ENCODE results near the gene HMBS. TPM values are rescaled to one million over a fixed set of nuclear protein-coding genes. Genes with fewer than 3 reads are reported as not detected.

HMBS gene
- total and polyA plus RNA-seq, 2 of the 8 experiments (the other 6 are each of a cell fraction or from before 2014, with no cell fraction given) = 69.3 to 109 TPM

DNA sequence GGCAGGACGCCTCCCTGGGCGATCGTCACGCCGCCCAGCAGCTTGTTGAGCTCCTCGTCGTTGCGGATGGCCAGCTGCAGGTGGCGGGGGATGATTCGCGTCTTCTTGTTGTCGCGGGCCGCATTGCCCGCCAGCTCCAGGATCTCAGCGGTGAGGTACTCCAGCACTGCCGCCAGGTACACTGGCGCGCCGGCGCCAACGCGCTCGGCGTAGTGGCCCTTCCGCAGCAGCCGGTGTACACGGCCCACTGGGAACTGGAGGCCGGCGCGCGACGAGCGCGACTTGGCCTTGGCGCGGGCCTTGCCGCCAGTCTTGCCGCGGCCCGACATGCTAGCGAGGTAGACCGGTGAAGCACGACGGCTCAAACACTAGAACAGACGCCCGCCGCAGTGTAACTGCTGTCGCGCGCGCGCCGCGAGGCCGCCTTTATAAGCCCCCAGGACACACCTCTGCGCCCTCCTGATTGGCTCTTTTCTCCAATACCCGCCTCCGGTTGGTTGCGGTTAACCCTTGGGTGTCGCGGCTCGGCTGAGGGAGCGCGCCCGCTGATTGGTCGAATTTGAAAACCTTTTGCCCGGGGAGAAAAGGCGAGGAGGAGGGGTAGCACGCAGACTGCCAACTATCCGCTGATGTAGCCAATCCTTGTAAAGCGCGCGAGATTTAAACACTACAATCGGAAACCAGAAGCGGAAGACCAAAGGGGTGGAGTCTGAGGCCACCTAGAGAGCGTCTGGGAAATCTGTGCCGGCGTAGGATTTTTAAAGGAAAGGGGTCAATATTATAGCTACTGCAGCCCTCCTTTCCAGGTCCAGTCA, 10.6 kb downstream of the HMBS start:
- no peak overlapping the region for H3K14ac ChIP-seq (ENCODE audit: insufficient read length)
- H4K91ac ChIP-seq (replicated peaks; ENCODE audit: insufficient read length, low read length) = peak overlapping the region; percentile 96
- peaks cover 8% of the 10 kb centered on the region for H3K79me1 ChIP-seq (ENCODE audit: low read depth, low read length)
- DNase-seq (ENCODE audit: low read depth in 1 of 2, low spot score in 2 of 2) = peak; percentile 99 to 100
- H2BK5ac ChIP-seq (ENCODE audit: low read depth, low read length) = peak overlapping the region; percentile 91
- H3K23ac ChIP-seq (ENCODE audit: insufficient read length) = no peak overlapping the region
- H3K4me3 ChIP-seq (ENCODE audit: extremely low read depth in 1 of 4, insufficient read depth in 2 of 4, low read depth in 3 of 4, low read length in 4 of 4) = peak overlapping the region; percentile 85 to 97 (median 92)
- peak overlapping the region; percentile 65 for H3K56ac ChIP-seq (replicated peaks; ENCODE audit: insufficient read length, low read depth, low read length)
- peak overlapping the region; percentile 93 for H3K27ac ChIP-seq (ENCODE audit: low read depth, low read length)
- H2AFZ ChIP-seq (ENCODE audit: low read length) = no peak overlapping the region
- peaks cover 16 to 18% of the 10 kb centered on the region in 2 experiments for H4K20me1 ChIP-seq (replicated peaks in 1 of 2; ENCODE audit: control insufficient read depth in 1 of 2, insufficient read depth in 2 of 2, low read length in 2 of 2)
- H2BK120ac ChIP-seq (replicated peaks; ENCODE audit: low read depth, low read length) = no peak overlapping the region
- peak overlapping the region; percentile 94 to 98 (median 95) for H3K9ac ChIP-seq (replicated peaks in 1 of 4; ENCODE audit: extremely low read depth in 1 of 4, low read depth in 3 of 4, low read length in 3 of 4)
- H3K18ac ChIP-seq (ENCODE audit: extremely low read depth, low read length) = peak overlapping the region; percentile 94
- H3K27me3 ChIP-seq (replicated peaks in 1 of 4; ENCODE audit: control insufficient read depth in 3 of 4, extremely low read depth in 1 of 4, insufficient read depth in 3 of 4, low read length in 3 of 4) = no peaks in the 10 kb centered on the region
- H2BK20ac ChIP-seq (ENCODE audit: low read length) = no peak overlapping the region
- ChIA-PET CTCF (ENCODE audit: partially characterized antibody) (interaction anchor here (0.6 to 2.0 kb wide), 8 partner anchors 10 to 101 kb away, joined by 3 to 11 read pairs (median 3); partner anchors contain the start of gene VPS11), POLR2A (ENCODE audit: partially characterized antibody) (interaction anchor here (0.5 to 8.6 kb wide), 67 partner anchors 10 to 322 kb away, joined by 3 to 141 read pairs (median 4); partner anchors contain the start of genes ABCG4, C2CD2L, CBL and HINFP)
- no peak overlapping the region for H2BK12ac ChIP-seq (ENCODE audit: low read depth, low read length)
- no peak overlapping the region for H2BK15ac ChIP-seq (ENCODE audit: low read length)
- H3K79me2 ChIP-seq (ENCODE audit: control insufficient read depth in 1 of 2, insufficient read depth in 2 of 2, low read length in 2 of 2) = peaks cover 18 to 38% of the 10 kb centered on the region in 2 experiments
- peak overlapping the region; percentile 29; the same call in 1 of the 2 replicates for H2AK5ac ChIP-seq (ENCODE audit: low read depth, low read length)
- H3K36me3 ChIP-seq (ENCODE audit: control insufficient read depth in 2 of 4, insufficient read depth in 4 of 4, low read length in 3 of 4) = peaks cover 8 to 59% (median 29%) of the 10 kb centered on the region in 4 experiments; a peak in 6 of 8 replicates
- H3K23me2 ChIP-seq (ENCODE audit: low read depth, low read length) = peaks cover 2% of the 10 kb centered on the region; the same call in 1 of the 2 replicates
- FAIRE-seq = peak; percentile 99
- no peaks in the 10 kb centered on the region for H3K9me3 ChIP-seq (ENCODE audit: insufficient read depth in 2 of 2, low read depth in 1 of 2, low read length in 1 of 2)
- H4K5ac ChIP-seq (ENCODE audit: insufficient read length, low read depth, low read length) = peak overlapping the region; percentile 80
- no peak overlapping the region for H3K4ac ChIP-seq (replicated peaks; ENCODE audit: insufficient read length, low read depth, low read length)
- WGBS, 2 experiments (ENCODE audit: extremely low coverage in 1 of 2, insufficient coverage in 1 of 2, insufficient read length in 1 of 2, insufficient replicate concordance in 2 of 2, low coverage in 1 of 2, low lambda C conversion rate in 2 of 2, missing lambda C conversion rate in 1 of 2) = 2% methylated on average over 73 of the region's 79 CpGs; no CpG with 5 or more reads in 1 of the 2 experiments
- H4K8ac ChIP-seq (ENCODE audit: extremely low read depth, insufficient read depth, low read length) = peak overlapping the region; percentile 86
- H3K4me1 ChIP-seq (replicated peaks in 1 of 4; ENCODE audit: control insufficient read depth in 3 of 4, insufficient read depth in 4 of 4, low read length in 3 of 4) = peaks cover 0 to 16% (median 3%) of the 10 kb centered on the region in 4 experiments; a peak in 5 of 7 replicates
- peak overlapping the region; percentile 64 to 96 for H3K4me2 ChIP-seq (ENCODE audit: insufficient read depth in 1 of 2, low read depth in 2 of 2, low read length in 2 of 2)
- TF ChIP-seq SP1 (IDR thresholded peaks at IDR 0.05; ENCODE audit: low read depth, low read length) (peak; percentile 87), TEAD4 (IDR thresholded peaks at IDR 0.05; ENCODE audit: low read depth, low read length) (no peak), NRF1 (IDR thresholded peaks at IDR 0.05; ENCODE audit: low read depth, low read length) (no peak), ASH2L (IDR thresholded peaks at IDR 0.05; ENCODE audit: low read length) (peak; percentile 86), BACH1 (IDR thresholded peaks at IDR 0.05; ENCODE audit: low read length) (no peak), TAF7 (optimal IDR thresholded peaks at IDR 0.05; ENCODE audit: borderline replicate concordance, low read depth, low read length) (peak; percentile 98), ZNF274 (IDR thresholded peaks at IDR 0.05; ENCODE audit: borderline replicate concordance, extremely low read depth, low read length) (no peak), SRF (IDR thresholded peaks at IDR 0.05; ENCODE audit: low read depth, low read length) (no peak), TBP (IDR thresholded peaks at IDR 0.05; ENCODE audit: low read depth, low read length) (peak; percentile 99)
- TF ChIP-seq, protein P1, sequence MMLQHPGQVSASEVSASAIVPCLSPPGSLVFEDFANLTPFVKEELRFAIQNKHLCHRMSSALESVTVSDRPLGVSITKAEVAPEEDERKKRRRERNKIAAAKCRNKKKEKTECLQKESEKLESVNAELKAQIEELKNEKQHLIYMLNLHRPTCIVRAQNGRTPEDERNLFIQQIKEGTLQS (IDR thresholded peaks at IDR 0.05; ENCODE audit: insufficient read depth, low read depth, low read length) = no peak
